Retinal pigment epithelial cell (primary cell): ENCODE results near the gene RAMACL.

Experiments used
- DNase-seq: peaks from one replicate; pipeline ENCODE4 v3.0.0-alpha.2; 2010; ENCODE audit warnings: low read depth
- H3K4me3 ChIP-seq: 2 replicates; pipeline ENCODE4 v1.5.1; 2011; ENCODE audit warnings: mild to moderate bottlenecking, low read length, control low read depth, moderate library complexity
- CTCF ChIP-seq: conservative IDR thresholded peaks from 2 replicates; pipeline ENCODE4 v1.5.1; 2011; ENCODE audit warnings: low read depth, low read length, control low read depth, inconsistent platforms

RAMACL gene

GRCh38 chr6:166554316-166554715, 32.2 kb downstream of the RAMACL start:
- no peak for TF ChIP-seq CTCF
- no peak for DNase-seq
- no peak overlapping the region for H3K4me3 ChIP-seq

GRCh38 chr6:166553563-166554271, 32.8 kb downstream of the RAMACL start:
- TF ChIP-seq CTCF: no peak
- DNase-seq: no peak
- H3K4me3 ChIP-seq: no peak overlapping the region

- no peak for TF ChIP-seq CTCF
- DNase-seq: no peak
- no peak overlapping the region for H3K4me3 ChIP-seq
Observed at GRCh38 chr6:166552600-166552999, 33.9 kb downstream of the RAMACL start.

- TF ChIP-seq CTCF: no peak
- H3K4me3 ChIP-seq: no peak overlapping the region
- DNase-seq: no peak
Observed at GRCh38 chr6:166551754-166552495, 34.6 kb downstream of the RAMACL start.

- no peak for DNase-seq
- no peak for TF ChIP-seq CTCF
Observed at GRCh38 chr6:166546653-166547052, 39.8 kb downstream of the RAMACL start.

GRCh38 chr6:166545156-166546034, 41.1 kb downstream of the RAMACL start:
- H3K4me3 ChIP-seq: no peak overlapping the region
- no peak for DNase-seq
- TF ChIP-seq CTCF: no peak

More at GRCh38 chr6:166546653-166547052, 39.8 kb downstream of the RAMACL start:
- H3K4me3 ChIP-seq: no peak overlapping the region
